HG02981 (cell line): ENCODE data around the gene ATP6V0A4.

ENCODE experiments used
- ATAC-seq: cut with Tn5 transposase; IDR thresholded peaks from one replicate; pipeline ENCODE4 v1.9.1; 2021; ENCODE audit warnings: mild to moderate bottlenecking, moderate library complexity; ENCODE audit not compliant: unreplicated experiment

ATP6V0A4 gene

DNA sequence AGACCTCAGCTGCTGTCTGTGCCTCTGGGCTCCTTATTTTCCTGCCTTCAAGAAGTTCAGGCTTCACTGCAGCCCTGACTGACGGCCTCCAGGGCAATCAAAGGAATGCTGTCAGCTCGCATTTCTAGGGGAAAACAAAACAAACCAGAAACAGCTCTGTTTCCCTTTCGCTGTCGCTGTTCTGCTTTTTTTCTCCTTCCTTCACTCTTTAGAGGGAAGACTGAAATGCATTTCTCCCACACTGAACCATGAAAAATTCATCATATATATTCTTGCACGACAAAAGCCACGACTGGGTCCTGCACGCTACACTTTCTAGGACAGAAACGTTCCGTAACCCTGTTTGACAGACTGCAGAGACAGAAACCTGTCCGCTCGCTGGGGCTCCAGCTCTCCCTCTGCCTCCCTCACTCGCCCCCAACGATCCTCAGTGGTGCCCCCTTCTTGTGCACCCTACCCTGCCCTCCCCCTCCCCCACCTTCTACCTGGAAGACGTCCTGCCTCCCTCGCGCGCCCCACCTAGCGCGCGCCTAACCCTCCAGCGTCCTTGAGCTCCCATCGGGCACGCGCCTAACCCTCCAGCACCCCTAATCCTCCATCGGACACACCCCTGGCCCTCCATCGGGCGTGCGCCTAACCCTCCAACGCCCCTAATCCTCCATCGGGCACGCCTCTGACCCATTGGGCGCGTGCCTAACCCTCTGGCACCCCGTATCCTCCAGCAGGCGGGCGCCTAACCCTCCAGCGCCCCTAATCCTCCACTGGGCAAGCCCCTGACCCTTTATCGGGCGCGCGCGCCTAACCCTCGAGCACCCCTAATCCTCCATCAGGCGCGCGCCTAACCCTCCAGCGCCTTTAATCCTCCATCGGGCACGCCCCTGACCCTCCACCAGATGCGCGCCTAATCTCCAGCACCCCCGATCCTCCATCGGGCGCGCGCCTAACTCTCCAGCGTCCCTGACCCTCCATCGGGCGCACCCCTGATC lies 134.0 kb downstream of the ATP6V0A4 start:
- ATAC-seq, result no peak

DNA sequence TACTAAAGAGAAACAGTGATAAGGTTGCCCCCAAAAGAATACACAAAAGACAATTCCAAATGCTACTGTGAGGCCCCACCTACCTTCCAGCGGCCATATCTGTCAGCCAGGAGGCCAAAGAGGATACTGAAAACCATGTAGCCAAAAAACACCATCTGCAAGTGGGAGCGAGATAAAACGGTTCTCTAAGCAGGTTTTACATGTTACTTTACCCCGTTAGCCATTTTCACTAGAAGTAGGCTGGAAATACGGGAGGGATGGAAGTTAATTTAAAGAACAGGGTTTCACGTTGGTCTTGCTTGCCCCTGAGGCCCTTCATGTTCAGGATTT lies 135.0 kb downstream of the ATP6V0A4 start:
- ATAC-seq, result no peak

GRCh38 chr7:138662076-138662990 lies 135.7 kb downstream of the ATP6V0A4 start:
- ATAC-seq, result no peak

DNA sequence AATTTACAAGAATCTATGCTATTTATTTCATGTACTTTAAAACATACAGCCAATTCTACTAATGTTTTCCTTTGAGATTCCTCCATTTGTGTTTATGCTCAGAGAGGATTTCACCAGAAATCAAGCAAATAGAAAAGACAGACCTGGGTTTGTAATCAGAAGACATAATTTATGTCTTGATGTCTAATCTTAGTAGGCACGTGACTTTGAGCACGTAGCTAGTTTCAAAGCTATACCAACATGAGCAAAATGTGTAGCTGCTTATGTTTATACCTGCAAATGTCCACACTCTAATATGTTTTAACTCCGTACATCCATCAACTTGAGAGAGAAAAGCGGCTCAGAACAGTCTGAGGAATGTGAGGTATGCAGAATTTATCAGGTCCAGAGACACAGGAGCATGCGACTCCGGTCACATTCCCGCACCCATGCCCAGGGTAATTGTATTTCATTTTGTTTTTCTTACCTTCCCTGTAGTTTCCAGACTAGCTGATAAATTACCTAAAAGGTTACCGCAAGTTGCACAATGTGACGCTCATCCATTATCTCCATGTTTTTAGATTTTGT lies 136.8 kb downstream of the ATP6V0A4 start:
- ATAC-seq, result no peak

- no peak for ATAC-seq
These were observed 139.1 kb downstream of the ATP6V0A4 start for GRCh38 chr7:138658889-138659288.

- no peak for ATAC-seq
These were observed 140.1 kb downstream of the ATP6V0A4 start for GRCh38 chr7:138657854-138658386.

DNA sequence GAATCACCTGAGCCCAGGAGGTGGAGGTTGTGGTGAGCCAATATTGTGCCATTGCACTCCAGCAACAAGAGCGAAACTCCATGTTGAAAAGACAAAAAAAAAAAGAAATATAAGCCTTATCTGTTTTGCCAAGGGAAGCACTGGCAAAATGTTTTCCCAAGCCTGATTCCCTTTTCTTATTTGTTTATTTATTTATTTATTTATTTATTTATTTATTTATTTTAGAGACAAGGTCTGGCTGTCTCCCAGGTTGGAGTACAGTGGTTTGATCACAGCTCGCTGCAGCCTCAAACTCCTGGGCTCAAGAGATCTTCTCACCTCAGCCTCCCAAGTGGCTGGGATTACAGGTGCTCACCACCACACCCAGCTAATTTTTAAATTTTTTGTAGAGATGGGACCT lies 141.0 kb downstream of the ATP6V0A4 start:
- no peak for ATAC-seq
